Kidney tubule cell (primary cell): ENCODE measurements around the gene WARS2.

ENCODE experiments used
- DNase-seq: peaks from one replicate; pipeline ENCODE4 v3.0.0-alpha.2; 2018; ENCODE audit warnings: low spot score

The WARS2 gene

DNA sequence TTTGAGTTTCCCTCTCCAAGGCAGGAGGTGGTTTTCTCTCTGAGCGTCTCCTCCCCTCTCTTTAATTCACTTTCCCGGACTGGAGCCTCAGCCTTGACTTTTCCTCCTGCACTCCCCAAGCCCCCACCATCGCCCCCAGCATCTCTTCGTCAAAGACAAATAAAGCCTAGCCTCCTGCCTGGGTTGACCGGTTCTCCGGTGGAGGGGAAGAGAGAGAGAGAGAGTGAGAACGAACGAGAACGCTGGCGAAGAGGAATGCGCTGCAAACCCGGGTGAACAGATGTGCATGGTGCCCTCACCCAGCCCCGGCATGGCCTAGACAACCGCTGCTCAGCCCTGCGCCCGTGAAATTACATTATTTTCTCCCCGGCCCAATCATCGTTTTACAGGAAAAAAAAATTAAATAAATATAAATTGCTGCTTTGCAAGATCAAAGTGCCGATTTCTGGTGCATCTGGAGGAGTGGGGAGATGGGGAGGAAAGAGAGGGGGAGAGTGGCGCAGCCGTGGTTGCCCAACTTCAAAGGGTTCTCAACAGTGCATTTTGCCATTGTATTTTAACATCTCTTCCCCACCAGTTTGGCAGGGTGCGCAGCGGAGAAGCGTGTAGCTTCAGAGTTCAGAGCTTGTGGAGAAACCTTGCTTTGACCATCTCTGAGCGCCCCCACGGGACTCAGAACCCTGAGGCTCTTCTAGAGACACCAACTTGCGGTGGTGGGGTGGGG lies 140.9 kb downstream of the WARS2 start:
- DNase-seq: no peak

DNA sequence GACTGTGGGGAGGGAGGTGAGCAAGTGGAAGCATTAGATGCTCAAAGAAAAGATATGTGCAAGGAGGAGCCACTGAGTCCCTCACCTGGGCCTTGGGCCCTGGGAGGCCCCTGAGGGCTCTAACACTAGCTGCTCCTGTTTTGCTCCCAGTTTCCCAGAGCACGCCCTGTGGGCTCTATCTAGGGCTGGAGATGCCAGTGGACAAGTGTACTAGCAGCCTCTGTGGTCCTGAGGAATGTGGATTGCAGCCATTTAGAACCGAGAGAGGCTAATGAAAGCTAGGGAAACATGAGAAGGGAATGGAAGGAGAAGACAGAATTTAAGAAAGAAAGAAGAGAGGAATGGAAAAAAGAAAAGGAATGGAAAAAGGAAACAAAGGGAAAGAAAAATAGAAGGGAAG lies 142.3 kb downstream of the WARS2 start:
- DNase-seq: no peak

DNA sequence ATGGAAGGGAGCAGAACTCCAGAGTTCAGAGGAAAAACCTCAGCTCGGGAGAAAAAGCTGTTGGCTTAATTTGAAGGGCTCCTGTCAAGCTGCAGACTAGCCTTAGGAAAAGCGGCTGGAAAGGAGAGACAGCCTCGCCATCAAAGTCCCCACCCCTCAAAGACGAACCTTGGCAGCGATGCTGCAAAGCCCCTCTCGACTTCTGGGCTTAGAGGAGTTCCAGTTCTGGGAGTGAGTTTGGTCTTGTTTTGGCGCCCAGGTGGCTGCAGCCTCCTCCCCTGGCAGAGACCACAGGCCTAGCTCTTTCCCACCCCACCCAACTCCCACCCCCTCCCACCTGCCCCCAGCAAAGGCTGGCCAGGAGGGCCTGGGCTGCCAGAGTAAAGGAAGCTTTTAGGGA lies 143.2 kb downstream of the WARS2 start:
- no peak for DNase-seq

DNA sequence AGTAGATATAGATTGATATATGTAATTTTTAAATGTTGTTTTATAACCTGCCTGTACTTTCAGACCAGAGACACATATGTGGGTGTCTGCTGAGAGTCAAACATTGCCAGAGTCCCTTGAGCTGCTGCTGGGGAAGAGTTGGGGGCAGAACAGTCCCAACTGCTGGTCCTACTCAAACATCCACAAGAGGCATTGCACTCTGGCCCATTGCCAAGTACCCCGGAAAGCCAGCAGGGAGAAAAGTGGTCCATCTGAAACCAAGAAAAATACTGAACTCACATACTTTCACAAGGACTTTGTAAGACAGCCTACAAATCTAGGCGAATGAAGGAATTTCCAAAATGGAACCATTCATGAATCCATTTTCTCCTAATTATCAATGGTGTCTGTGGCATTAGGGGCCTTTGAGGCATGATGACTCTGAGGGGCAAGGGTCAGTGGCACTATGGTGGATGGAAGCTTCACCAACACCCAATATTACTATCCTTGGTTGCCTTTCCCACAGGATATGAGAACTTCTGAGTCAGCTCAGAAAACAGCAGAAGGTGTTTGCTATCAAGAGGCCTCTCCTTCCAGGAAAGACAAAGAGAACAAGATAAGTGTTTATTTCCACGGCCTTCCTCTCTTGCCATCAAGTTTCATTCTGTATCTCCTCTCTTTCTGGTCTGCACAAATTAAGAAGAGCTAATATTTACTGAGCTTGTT lies 145.0 kb downstream of the WARS2 start:
- DNase-seq: peak; percentile 36

DNA sequence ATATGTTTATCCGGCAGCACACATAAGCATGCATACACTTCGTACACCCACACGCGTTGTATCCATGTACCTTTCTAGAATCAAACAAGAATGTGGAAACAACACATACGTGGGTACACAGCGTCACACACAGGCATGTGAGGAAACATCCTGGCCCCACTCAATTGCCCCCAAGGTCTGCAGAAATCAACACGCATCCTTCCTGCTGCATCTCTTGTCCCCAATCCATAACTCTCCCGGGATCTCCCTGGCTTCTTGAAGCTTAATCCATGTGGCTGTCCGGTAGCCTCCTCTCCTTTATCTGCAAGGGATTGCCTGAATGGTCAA lies 146.8 kb downstream of the WARS2 start:
- DNase-seq: no peak

DNA sequence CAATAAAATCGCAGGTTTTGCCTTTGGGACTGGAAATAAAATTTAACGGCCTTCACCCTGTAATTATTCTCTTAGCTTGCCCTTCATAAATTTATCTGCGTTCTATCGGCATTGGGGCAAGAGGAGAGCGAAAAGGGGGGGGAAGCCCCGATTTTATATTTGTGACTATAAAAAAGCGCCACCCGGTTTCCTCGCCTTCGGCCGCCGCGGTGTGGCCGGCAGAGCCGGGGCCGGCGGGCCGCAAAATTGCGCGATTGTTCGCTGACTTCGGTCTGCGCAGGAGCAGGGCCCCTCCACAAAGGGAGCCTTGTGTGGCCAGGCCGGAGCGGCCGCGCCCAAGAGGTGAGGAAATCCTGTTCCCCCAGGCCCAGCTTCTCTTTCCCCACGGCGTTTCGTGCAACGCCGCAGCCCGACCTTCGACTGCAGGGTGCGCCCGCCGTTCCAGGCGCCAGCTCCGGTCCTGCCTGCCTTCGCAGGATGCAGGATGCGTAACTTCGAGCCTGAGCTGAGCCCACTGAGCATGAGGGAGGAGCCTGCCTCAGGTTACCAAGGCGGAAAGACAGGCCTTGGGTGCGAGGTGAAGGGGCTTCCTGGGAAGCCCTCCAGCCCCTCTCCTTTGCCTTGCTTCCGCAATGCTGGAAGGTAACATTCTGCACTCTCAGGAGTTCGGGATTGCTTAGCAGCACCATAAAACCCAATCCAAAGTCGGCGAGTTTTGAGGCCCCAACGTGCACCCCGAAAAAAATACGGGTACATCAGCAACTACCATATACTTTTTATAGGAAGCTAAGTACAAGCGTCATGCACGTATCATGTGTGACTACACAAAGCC lies 147.4 kb downstream of the WARS2 start:
- DNase-seq: no peak

DNA sequence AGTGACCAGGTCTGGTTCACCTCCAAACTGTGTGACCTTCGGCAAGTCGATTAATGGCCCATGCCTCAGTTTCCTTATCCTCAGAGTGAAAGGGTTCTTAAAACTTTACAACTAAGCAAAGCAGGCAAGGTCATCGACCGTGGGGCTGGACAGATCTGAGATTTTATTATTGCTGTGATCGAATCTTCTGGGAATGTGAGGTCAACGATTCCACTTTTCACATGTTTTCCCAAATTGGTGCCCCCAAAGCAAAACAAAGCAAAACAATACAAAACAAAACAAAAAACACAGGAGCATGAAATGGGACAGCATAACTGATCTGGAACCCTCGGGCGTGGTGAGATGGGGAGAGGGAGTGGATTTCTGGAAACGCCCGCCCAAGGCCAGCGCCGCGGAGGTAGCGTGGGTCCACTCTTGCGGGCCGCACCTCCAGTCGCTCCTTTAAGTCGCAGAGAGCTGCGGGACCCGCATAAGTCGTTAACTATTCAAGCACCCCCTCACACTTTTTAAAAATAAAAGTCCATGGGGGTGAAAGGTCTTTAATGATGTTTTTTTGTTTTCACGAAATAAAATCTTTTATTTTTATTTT lies 148.1 kb downstream of the WARS2 start:
- DNase-seq: no peak

DNA sequence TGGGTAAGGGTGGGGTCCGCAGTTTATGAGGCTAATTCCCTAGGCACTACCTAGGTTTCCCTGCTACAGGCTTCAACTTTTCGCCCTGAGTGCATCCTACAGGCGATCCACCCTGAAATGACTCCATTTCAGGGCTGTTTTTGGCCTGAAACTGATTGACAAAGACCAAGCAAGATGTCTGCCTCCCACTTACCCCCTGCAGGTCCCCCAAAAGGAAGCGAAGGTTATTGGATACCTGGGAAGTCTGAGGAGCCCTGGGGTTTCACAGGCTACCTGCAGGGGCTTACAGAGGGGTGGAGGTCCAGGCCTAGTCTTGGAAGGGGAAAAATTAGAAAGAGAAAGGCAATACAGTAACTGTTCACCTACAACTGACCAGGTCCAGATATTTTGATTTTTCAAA lies 149.0 kb downstream of the WARS2 start:
- DNase-seq: no peak

DNA sequence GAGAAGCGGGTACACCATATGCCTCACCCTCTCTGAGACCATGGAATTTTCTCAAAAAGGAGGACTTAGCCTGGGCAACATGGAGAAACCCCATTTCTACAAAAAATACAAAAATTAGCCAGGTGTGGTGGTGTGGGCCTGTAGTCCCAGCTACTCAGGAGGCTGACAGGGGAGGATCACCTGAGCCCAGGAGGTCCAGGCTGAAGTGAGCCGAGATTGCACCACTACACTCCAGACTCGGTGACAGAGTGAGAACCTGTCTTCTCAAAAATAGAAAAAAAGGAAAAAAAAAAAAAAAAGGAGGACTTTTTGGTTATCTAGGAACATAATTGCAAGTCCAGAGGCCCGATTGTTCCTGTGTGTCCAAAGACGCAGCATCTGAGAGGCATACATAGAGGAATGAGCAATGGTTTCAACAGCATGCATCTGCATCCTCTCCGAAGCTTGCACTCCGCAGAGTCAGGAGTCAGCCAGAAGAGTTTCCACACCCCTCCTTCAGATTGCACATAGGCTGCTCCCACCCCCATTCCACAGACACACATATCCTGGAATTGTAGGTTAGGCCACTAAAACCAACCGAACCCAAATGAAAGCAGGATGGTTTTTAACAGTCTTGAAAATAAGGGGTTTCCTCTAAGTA lies 149.8 kb downstream of the WARS2 start:
- no peak for DNase-seq

DNA sequence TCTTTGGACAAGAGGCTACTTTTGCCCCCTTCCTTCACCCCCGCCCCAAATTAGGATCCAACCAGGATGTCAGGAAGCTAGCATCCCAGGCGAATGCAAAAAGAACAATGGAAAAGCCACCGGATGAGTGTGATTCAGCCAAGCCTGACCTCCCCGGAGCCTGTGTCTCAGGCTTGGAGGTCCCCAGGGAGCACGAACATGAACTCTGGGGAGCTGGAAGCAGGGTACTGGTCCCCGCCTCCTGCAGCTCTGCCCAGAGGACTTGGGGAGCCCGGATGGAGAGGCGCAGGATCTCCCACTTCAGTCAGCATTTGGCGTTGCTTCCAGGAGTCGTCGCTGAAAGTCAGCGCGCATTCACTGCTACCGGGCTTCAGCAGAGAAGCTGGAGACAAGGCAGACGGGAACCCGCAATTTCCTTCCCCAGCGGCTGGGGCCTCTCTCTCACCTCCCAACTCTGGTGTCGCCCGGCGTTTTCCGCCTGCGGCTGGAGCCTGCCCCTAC lies 150.5 kb downstream of the WARS2 start:
- DNase-seq: no peak

DNA sequence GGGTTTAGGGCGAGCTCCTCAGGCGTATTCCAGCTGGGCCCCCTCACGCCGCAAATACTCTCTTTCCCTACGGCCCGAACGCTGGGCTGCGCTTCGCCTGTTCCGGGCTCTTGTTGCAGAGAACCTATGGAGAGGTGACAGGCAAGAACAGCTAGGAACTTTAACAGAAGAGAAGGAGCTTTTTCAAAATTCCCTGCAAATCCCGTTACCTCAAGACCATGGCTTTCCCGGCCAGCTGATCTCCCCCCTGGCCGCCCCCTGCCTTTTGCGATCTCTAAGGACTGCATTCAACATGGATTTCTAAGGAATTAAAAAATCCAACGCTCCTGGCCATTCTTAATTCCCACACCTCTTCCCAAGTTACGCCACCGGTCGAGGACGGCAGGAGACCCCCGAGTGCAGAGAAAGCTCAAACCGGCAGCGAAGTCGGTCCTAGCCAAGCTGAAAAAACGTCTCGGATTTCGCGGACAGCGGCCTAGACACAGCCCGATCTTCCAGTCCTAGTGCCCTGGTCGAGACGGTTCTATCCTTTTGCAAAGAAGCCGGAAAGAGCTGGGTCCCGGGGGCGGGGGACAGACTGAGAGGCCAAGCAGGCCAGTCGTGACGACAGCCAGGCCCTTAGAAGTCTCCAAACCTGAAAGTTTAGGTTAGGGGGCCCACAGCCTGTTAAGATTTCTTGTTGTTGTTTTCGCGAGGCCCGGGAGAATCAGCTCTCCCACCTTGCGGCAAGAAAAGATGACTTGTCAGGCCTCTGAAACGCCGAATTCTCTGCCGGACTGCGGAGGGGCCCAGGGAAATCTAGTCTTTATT lies 151.2 kb downstream of the WARS2 start:
- DNase-seq: no peak

DNA sequence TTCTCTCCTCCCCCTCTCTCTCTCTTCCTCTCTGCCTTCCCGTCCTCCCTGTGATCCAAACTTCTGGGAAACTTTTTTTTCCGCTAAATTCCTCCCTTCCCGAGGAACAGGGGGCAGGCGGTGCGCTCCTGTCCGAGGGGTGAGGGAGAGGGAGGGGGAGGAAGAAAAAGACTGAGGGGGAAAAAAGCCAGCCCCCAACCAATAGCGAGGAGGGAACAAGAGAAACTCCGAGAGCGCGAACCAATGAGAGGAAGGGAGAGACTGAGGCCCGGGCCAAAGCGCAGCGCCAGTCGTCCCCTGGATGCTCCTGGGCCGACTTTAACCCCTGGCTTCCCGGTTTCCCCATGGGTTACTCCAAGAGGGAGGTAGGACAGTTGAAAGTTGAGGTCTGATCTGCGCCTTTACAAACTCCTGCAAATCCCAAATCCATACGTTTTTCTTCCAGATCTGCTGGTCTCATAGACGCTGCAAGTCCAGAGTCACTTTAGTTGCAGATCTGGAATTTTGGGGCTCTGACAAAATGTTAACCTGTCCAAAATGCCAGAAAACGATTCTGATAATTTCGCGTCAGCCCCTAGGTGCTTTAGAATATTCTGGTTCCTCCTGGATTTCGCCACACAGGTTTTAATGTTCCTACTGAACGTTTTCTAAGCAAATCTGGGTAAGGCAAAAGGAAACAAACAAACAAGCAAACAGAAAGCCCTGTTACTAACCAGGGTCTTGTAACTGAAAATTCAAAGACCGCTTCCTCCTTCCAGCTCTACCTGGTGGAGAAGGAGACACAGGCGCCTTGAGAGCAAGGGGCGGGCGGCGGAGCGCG lies 152.1 kb downstream of the WARS2 start, which contains the start of gene TBX15:
Gene TBX15, minus strand, starts transcription at position 158 of the 820 bp plus-strand sequence. CDS start 548 bp downstream, outside the sequence.
- no peak for DNase-seq

DNA sequence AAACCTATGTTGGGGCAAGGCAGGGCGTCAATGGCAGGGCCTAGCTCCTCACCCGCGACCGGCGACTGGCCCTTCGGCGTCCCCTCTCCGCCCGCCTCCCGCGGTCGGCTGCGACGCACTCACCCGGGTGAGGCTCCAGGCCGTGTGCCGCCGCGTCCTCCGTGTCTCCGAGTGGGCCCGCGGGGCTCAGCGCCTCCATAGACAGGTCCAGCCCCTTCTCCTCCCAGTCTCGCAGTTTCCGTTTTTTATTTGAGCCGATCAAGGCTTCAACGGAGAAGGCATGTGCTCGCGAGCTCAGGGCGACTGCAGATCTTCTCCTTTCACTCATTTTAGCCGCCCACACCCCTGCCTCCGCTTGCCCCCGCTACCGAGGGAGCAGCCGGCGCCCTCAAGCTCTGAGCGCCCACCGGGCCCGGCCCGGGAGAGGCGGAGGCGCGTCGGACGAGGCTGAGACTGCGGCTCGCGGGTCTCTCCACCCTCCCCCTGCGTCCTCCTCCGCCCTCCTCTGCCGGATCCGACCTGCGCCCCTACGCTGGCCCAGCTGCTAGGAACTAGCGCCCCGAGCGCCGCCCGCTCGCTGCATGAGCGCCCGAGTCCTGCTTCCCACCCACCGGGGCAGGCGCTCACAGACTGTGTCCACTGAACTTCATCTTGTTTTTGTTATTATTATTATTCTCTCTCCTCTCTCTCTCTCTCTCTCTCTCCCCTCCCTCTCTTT lies 152.8 kb downstream of the WARS2 start:
- peak; percentile 16 for DNase-seq

DNA sequence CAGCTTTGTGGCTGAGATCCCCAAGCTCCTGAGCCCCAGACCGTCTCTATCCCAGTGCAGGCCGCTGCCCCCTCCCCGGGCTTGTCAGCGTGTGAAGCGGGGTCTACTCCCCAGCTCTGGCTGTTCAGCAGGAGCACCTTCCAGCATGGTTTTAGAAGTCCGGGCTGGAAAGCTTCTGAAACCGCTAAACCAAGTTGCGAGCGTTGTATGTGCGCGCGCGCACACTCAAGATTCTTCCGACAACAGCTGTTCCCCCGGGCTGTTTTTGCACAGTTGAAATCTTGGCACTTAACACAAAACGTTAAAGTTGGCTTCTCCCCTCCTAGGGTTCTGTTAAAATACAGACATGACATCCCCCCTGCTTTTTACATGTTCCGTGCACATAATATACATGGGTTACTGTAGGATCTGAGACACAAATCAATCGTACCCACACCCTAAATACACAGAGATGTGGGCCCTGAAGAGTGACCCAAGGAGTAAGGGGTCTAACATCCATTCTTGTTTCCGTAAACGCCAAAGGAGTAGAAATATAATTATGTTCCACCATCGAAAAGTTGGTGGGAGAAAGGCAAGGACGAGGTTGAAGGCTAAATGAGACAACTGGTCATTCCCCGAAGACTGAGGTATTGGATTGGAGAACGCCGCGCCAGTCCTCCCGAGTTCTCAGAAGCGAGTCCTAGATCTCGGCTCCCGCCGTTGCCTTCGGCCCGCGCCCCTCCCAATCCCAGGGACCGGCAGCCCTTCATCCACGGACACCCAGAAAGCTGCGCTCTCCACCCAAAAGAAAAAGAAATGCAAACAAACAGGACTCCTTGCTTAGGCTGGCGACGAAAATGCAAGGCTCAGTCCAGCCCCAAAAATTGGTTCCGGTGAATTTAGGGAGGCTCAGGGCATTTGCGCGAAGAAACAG lies 153.6 kb downstream of the WARS2 start:
- DNase-seq: no peak

DNA sequence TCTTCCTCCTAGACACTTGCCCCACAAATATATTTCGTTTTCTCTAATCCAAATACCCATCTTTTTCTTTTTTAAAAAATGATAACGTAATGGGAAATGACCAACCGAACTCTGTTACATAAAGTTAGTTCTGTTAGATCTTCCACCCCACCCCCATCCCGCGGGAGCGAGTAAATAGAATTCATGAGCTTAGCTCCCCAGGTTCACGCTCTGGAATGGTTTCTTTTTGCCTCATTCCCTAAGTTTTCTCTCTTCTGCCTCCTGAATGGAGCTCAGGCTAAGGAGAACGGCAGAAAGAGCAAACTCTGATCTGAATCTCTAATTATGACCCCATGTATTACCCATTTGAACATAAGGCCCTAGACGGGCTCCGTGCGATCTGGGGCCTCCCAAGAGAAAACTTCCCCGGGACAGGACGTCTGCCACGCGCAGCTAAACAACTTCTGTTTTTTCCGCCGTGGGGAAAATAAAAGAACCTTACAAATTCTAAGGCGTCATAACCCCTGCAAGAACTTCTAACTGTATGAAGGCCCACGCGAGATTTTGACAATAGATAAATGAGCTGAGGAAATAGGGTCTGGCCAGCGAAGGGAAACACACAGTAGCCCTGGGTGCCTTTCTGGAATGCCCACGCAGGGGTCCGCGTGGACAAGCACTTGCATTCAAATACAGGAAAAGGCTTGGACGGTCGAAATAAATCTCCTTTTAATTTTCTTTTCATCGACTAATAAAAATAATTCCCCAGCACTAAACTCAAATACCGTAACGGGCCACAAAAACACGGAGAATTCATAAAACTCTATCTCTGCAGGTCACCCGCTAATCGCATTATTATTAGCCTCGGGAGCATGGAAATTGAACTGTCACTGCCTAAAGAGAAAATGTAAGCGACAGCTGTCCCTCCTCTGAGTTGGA lies 154.6 kb downstream of the WARS2 start:
- DNase-seq: no peak

DNA sequence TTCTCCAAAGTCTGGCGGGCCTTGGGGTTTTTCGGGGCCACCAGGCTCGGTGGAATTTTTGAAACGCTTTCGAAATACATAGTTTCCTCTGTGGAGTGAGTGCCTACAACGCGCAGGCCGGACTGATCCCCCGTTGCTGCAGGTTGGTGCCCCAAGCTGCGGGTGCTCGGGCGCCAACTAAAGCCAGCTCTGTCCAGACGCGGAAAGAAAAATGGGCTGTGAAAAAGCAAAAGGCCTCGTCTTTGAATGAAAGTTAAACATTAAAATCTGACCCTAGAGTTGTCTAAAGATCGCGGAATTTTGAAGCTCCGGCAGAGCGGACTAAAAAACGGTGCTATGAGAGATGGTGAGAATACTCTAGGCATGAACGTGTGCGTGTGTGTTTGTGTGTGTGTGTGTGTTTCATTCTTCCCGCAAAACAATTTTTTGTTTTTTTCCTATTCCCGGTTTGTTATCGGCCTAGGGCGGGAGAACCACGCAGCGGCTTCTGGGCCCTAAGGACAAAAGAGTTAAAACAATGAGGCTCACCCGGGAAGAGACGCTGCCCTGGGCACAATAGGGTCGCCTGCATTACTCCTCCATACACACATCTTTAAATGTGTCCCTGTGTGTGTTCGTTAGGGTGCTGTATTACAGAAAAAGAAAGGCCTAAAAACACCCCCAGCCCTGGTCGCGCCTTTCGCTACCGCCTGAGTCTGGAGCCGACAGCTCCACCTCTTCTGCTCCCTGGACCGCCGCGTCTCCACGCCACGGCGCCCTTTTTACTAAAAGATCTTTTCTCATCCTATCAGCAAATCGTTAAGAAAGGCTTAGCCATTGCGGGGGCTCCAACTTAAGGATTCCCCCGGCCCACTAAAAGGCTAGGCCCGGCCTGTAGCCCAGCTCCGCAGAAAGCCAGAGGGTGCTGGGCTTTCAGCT lies 155.5 kb downstream of the WARS2 start:
- no peak for DNase-seq
